ENCODE results near the gene SLC5A11.

The SLC5A11 gene

GRCh38 chr16:24925163-24925562, 79.4 kb downstream of the SLC5A11 start:
- no peak for DNase-seq

GRCh38 chr16:24929409-24929808, 83.6 kb downstream of the SLC5A11 start:
- DNase-seq, result no peak

GRCh38 chr16:24930440-24930839, 84.7 kb downstream of the SLC5A11 start:
- no peak for DNase-seq

- no peak for DNase-seq
Observed at GRCh38 chr16:24931091-24931490, 85.3 kb downstream of the SLC5A11 start.

- no peak for DNase-seq
Observed at GRCh38 chr16:24935336-24935735, 89.6 kb downstream of the SLC5A11 start.

- no peak for DNase-seq
Observed at GRCh38 chr16:24936151-24936550, 90.4 kb downstream of the SLC5A11 start.

GRCh38 chr16:24939224-24939623, 93.5 kb downstream of the SLC5A11 start:
- no peak for DNase-seq

GRCh38 chr16:24939738-24940137, 94.0 kb downstream of the SLC5A11 start:
- no peak for DNase-seq

GRCh38 chr16:24943471-24943870, 97.7 kb downstream of the SLC5A11 start:
- no peak for DNase-seq

- no peak for DNase-seq
Observed at GRCh38 chr16:24944206-24944605, 98.4 kb downstream of the SLC5A11 start.

GRCh38 chr16:24946155-24946554, 100.4 kb downstream of the SLC5A11 start:
- no peak for DNase-seq

- no peak for DNase-seq
Observed at GRCh38 chr16:24950275-24950674, 104.5 kb downstream of the SLC5A11 start.

GRCh38 chr16:24953306-24953705, 107.5 kb downstream of the SLC5A11 start:
- DNase-seq, result no peak

GRCh38 chr16:24953721-24954120, 108.0 kb downstream of the SLC5A11 start:
- no peak for DNase-seq

GRCh38 chr16:24954137-24954536, 108.4 kb downstream of the SLC5A11 start:
- no peak for DNase-seq

- no peak for DNase-seq
Observed at GRCh38 chr16:24955975-24956731, 110.4 kb downstream of the SLC5A11 start.

GRCh38 chr16:24957887-24958286, 112.1 kb downstream of the SLC5A11 start:
- no peak for DNase-seq
